HG02759 (cell line): ENCODE measurements around the gene SLC38A9.
"Not testable (repeated sequence)": the region's sequence is repeated elsewhere in the genome, so short reads cannot be mapped to it uniquely, and the experiment has no call there.

ENCODE experiments used
- ATAC-seq: cut with Tn5 transposase; IDR thresholded peaks from one replicate; pipeline ENCODE4 v1.9.1; 2021; ENCODE audit warnings: mild to moderate bottlenecking, moderate library complexity; ENCODE audit not compliant: unreplicated experiment

Gene SLC38A9, protein sequence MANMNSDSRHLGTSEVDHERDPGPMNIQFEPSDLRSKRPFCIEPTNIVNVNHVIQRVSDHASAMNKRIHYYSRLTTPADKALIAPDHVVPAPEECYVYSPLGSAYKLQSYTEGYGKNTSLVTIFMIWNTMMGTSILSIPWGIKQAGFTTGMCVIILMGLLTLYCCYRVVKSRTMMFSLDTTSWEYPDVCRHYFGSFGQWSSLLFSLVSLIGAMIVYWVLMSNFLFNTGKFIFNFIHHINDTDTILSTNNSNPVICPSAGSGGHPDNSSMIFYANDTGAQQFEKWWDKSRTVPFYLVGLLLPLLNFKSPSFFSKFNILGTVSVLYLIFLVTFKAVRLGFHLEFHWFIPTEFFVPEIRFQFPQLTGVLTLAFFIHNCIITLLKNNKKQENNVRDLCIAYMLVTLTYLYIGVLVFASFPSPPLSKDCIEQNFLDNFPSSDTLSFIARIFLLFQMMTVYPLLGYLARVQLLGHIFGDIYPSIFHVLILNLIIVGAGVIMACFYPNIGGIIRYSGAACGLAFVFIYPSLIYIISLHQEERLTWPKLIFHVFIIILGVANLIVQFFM

DNA sequence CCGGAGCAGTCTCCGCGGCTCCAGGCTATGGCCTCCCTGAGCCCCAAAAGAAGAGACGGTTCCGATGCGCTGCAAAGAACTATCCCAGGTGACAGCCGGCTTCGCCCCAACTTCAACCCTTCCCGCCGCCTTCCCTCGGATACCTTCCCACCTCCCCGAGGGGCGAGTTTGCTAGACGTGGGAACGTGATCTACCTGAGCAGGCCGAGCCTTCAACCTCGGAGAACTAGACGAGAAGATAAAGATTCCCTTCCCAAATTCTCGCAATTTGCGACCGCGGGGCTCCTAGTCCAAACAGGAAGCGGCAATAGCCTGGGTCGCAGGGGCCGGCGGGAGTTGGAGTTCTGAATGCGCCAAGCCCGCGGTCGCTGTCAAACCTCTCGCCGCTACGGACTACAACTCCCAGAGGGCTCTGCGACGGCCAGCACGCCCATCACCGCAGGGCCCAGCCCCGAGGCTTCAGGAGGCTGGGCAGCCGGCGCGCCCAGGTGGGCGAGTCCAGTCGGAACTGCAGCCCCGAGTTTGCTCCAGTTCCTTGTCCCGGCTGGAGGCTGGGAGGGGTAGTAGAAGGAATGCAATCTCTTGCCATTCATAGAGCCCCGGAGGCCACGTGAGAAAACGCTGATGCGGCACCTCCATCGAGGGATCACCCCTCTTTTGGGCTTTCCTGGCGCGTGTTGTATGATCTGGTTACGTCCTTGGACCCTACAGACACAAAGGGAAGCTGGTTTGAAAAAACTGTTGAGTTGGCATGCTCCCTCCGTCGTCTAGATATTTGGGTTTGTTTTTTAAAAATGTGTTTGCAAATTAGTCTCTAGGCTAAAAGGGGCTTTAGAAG, at the start of gene SLC38A9:
Gene SLC38A9 (minus strand): TSS at position 302 of the 837 bp plus-strand sequence. CDS start 14,366 bp downstream, outside the sequence.
- peak; percentile 100 for ATAC-seq

DNA sequence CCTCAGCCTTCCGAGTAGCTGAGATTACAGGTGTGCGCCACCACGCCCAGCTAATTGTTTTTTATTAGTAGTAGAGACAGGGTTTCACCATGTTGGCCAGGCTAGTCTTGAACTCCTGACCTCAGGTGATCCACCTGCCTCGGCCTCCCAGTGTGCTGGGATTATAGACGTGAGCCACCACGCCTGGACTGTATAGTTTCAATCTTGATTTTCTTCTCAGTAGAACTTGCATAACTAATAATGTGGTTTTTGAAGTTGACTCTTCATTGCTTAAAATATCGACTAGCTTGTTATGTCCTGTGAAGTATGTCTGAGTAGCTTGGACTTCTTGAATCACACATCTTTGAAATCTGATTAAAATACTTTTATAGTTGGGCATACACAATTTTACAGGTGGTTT, 49.6 kb upstream of the SLC38A9 start:
- peak; percentile 39 for ATAC-seq

DNA sequence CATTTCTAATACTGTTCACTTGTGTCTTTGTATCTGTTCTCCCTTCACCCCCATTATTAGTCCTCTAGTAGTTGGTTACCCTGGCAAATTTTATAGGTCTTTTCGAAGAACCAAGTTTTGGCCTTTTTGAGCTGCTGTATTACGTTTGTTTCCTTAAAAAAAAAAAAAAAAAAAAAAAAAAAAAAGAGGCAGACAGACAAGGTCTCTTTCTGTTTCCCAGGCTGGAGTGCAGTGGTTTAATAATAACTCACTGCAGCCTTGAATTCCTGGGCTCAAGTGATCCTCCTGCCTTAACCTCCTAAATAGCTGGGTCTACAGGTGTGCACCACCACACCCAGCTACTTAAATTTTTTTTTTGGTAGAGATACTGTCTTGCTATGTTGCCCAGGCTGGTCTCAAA, 46.6 kb upstream of the SLC38A9 start:
- no peak for ATAC-seq

DNA sequence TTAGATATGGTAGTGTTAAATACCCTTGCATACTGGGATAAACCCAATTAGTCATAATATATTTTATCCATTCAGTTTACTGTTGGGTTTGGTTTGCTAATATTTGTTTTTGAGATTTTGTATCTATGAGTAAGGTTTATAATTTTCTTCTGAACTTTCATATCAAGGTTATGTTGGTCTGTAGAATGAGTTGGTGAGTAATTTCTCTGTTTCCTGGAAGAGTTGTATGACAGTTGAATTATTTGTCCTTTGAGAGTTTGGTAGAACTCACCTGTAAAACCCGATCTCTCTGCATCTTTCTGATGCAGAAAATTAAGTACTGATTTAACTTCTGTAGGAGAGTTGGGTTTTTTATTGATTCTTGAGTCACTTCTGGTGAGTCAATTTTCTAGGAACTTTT, 46.1 kb upstream of the SLC38A9 start:
- no peak for ATAC-seq

DNA sequence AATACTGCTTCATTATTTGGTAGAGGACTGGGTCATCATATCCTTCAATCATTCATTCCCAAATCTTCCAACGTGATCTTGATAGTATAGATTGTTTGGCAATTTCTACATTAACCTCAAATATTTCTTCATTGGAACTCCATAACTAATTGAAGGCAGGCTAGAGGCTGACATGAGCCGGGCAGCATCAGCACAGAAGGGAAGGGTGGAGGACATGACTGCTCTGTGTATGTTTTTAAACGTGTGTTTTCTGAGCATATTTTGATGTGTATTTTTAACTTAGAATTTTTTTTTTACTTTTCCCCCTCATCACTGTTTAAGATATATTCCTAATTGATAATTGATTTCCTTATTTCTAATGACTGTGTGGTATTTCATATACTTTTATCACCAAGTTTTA, 38.4 kb upstream of the SLC38A9 start:
- ATAC-seq = no peak

DNA sequence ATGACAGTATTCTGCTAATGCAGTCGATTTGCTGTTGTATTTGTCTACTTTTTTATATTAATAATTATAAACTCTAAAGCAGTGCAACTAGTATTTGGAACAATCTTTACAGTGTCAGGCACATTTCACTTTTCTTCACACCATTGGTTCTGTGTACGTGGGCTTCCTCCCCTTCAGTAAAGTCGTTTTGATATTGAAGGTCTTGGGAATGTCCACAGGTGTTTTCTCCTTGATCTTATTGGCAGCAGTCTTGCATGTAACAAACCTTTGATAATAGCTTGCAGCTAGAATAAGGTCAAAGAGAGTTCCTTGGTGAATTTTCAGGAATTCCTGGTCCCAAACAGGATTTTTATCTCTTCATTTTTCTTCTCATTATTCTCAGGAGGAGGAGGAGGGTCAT, 37.9 kb upstream of the SLC38A9 start:
- no peak for ATAC-seq

DNA sequence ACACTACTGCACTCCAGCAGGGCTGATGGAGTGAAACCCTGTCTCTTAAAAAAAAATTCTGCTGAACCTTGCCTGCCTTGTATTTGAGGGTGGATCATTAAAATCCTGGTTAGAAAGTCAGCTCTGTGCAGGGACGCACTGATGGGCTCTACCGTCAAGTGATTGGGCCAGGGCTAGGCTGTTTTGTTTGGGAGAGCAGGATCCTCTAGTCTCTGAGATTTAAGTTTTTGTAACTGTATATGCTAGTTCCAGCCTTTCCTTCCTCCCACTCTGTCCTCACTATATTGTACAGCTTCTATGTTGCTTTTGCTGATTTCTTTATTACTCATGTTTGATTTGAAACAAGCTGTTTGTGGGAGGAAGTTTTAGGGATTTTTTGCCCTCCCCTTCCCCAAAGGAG, 37.3 kb upstream of the SLC38A9 start:
- ATAC-seq = no peak

DNA sequence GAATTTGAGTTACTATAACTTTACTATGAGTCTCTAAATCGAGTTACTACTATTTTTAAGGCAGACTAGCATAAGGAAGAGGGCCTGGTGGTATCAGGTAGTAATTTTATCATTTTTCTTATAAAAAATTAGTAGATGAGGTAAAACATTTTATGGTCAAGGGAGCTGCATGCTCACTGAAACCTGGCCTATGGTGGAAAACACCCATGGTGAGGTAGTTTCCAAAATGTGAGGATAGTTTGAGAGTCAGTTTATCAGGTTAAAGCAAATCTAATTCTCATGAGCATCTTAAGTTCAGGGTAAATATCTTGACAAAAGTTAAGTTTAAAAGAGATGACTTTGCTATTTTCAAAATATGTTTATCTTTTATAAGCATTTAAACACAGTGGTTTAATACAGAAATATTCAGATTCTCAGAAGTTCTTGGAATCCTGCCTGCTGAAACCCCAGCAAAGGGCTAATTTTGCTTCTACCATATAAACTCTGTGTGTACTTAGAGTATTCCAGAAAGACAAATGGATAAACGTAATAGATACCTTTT, 35.7 kb upstream of the SLC38A9 start:
- ATAC-seq = no peak

DNA sequence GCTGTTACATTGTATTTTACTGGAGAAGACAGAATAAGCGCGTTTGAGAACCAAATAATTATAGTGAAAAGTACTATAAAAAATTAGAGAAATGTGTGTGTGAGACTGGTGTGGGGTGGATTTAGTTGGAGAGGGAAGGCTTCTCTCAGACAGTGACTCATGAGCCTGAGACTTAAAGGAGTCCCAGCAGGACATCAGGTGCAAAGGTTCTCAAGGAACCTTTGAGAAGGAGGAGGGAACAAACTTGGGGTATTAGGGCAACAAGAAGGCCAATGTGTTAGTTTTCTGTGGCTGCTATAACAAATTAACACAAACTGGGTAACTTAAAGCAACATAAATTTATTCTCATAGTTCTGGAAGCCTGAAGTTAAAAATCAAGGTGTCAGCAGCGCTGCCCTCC, 30.7 kb upstream of the SLC38A9 start:
- ATAC-seq = no peak

DNA sequence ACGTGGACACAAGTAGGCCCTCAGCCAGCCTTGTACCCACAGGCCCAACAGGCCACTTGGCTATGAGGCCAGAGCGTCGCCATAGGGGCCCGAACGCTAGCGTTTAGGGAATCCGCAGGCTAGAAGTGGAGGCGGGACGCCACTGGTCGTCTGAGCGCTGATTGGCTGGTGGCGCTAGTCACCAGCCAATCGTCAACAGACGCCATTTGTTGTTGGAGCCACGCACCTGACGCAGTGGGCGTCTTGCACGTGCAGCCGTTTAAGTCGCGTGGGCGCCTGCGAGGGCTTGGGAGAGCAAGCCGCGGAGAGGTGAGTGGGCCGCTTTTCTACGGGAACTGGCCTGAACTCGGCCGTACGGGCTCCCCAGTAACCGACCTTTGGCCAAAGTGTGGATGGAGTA, 25.7 kb upstream of the SLC38A9 start, which contains the start of gene DDX4:
Gene DDX4 (plus strand): TSS at position 269 of the 400 bp plus-strand sequence. CDS start 903 bp downstream, outside the sequence.
- no peak for ATAC-seq

DNA sequence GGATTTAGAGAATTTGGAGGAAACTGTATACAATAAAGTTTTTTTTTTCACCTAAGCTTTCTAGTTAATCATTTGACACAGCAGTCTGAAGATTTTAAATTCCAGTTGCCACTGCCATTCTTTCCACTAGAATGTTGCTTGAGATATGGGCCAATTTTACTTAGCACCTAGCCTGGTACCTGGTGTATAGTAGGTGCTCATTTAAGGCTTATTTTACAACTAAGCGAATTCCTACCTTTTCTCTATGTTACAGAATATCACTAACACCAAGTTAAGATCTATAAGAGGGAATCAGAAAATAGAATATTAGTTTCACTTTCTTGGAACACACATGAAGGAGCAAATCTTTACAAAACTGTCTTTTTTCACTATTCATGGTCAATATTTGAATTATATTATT, 22.5 kb upstream of the SLC38A9 start:
- no peak for ATAC-seq

DNA sequence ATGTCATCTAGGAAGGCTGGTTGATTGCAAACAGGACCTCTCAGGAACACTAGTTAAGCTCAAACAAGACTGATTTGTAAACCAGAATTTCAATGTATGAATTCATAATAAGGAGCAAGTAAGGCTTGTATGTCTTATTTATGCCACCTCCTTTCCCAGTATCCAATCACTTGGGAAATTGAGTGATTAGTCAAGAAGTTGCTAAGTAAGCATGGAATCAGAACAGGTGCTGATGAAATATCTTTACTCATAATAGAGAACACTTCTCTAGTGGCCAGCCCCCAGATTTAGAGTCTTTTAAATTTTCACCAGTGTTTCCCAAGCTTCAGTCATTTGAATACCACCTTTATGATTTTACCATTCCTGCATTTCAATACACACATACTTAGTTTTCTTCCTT, 20.5 kb upstream of the SLC38A9 start:
- no peak for ATAC-seq

DNA sequence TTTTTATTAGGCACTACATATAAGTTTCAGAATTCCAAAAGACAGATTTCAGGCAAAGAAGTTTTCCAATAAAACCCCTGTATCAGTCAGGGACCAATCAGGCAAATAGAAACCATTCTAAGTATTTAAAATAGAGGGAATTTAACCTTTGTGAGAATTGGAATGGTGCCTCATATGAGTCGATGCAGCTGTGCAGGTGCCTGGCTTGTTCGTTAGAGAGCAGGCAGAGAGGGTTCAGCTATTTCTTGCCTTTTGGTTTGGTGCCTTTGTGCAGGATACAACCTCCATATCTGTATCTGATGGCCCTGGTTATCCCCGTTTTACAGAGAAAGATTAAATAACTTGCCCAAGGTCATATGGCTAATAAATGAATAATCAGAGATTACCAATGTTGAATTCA, 19.7 kb upstream of the SLC38A9 start:
- no peak for ATAC-seq

DNA sequence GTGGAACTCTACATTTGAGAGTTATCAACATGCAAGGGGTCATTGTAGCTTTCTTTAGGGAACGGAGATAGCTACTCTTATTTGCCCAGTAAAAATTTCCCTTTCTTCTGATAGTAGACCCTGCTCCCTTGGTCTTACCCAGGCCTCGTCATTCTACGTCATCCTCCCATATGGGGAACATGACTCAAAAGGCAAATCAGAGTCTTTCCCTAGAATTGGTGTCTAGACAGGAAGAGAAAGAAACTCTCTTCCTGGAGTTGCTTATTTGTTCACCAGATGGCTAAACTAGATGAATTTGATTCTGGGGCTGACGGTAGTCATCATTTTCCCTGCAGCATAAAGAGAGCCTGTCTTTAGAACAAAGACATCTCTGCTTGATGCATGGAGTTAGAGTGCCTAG, 12.2 kb upstream of the SLC38A9 start:
- no peak for ATAC-seq

DNA sequence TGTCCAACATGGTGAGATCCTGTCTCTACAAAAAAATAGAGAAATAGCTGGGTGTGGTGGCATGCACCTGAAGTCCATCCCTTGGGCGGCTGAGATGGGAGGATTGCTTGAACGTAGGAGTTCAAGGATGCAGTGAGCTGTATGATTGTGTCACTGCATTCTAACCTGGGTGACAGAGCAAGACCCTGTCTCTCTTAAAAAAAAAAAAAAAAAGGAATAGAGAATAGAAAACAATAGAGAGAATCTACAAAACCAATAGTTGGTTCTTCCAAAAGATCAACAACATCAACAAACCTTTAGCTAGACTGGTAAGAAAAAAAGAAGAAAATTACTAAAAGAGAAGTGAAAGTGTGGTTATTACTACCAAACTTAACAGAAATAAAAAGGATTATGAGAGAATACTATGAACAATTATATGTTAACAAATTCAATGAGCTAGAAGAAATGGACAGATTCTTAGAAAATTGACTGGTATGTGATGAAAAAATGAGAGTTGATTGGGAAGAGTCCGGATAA, 8.1 kb upstream of the SLC38A9 start:
- no peak for ATAC-seq

DNA sequence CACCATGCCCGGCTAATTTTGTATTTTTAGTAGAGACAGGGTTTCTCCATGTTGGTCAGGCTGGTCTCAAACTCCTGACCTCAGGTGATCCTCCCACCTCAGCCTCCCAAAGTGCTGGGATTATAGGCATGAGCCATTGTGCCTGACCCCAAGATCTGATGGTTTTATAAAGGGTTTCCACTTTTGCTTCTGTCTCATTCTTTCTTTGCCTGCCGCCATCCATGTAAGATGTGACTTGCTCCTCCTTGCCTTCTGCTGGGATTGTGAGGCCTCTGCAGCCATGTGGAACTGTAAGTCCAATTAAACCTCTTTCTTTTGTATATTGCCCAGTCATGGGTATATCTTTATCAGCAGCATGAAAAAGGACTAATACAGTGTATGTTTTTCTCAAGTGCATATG, 6.9 kb upstream of the SLC38A9 start:
- ATAC-seq = not testable (repeated sequence)

DNA sequence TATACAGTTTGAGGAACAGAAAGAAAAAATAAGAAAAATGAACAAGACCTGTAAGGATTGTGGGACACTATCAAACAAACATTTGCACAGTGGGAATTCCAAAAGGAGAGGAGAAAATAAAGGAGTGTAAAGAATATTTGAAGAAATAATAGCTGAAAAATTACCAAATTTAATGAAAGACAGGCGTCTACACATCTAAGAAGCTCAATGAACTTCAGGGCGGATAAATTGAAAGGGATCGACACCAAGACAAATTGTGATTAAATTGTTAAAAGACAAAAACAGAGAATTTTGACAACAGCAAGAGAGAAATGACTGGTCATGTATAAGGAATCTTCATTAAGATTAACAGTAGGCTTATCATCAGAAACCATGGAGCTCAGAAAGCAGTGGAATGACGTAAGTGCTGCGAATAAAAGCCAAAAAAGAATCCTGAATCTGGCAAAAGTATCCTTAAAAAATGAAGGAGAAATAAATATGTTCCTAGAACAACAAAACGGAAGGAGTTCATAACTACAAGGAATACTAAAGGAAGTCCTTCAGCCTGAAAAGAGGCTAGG, 3.5 kb upstream of the SLC38A9 start:
- ATAC-seq = no peak

DNA sequence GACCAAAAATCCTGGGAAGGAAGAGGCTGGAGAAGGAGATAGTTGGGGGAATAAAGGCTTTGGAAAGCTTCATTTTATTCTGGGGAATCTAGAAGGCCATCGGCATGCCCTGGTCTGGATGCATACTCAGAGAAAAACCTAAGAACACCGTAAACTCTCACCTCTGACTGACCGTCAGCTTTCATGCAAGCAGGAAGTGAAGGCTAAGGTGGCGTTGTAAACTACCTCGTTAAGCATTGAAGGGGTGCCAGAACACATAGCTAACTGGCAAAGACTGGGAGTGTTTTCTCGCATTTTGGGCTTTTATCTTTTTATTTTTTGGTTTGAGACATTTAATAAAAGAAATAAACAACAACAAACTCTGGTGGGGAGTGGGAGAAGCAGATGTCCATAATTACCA, 2.6 kb upstream of the SLC38A9 start:
- no peak for ATAC-seq

DNA sequence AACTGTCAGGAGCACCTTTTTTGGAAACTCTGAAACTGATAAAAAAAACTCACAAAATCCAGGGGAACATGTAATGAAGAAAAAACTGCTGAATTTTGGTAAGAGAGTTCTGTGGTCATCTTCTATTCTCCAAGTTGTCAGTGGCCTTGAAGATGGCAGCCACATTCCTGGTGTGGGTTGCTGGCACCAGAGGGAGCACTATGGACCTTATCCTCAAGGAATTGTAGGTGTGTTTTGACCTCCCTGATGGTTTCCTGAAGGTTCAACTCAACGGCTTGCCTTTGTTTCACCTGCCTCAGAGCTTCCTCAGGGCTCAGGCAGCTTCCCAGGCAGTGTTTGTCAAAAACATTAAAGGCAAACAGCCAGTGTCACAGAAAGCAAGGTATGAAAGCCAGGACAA, 2.2 kb upstream of the SLC38A9 start:
- no peak for ATAC-seq

DNA sequence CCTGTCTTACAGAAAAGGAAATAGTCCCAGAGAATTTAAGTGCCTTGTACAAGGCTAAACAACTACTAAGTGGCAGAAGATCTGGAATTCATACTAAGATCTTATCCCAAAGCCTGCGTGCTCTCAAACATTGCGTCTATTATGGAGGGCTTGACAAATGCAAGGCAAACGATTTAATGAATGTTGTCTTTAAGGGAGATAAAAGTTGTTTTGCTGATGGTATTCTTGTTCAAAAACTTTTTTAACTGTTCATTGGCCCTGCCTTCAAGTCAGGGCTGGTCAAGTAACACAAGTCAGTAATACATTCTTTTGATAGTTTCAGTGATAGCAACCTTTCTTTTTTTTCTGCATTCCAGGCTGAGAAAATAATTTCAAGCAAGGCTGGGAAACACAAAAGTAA, 1.7 kb upstream of the SLC38A9 start:
- ATAC-seq = no peak

DNA sequence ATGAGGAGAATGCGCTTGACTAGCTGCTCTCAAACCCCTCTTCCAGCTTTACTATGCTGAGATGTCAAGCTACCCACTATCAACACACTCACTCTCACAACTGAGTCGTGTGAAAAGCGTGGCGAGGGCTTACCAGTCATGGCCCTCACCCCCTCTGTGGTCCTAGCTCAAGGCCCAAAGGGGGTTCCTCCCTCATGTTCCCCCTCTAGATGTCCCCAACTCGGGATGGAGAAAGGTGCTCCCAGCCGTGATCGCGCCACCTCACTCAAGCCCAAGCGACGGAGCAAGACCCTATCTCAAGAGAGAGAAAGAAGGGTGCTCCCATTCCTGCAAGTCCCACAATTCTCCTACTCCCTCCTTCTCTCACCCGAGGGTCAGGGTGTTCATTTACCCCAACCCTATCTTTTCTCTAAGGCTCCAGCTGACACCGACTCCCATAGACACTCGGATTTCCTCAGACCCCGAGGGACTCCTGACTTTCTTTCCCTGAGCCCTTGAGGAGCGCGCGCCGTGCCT, 559 bp downstream of the SLC38A9 start:
- ATAC-seq = no peak
